Measurements from ENCODE around the gene HSP90B1. TPM values are rescaled to one million over a fixed set of nuclear protein-coding genes. Genes with fewer than 3 reads are reported as not detected.

Gene HSP90B1
- total and polyA plus RNA-seq, 7 donors = 50.5 to 528 (median 217) TPM

- no peaks in the 10 kb centered on the region for H3K36me3 ChIP-seq
- TF ChIP-seq EP300 (IDR thresholded peaks at IDR 0.05) (no peak), CTCF (IDR thresholded peaks at IDR 0.05) (no peak), POLR2AphosphoS5 (IDR thresholded peaks at IDR 0.05) (no peak), POLR2A (IDR thresholded peaks at IDR 0.05) (no peak)
- 80 to 89% methylated on average over 1 of the region's 1 CpG for WGBS, 2 donors
- no peak for DNase-seq
- no peaks in the 10 kb centered on the region for H3K27me3 ChIP-seq
- no peak overlapping the region for H3K4me3 ChIP-seq
- H3K4me1 ChIP-seq = peaks cover 0 to 11% (median 9%) of the 10 kb centered on the region in 4 donors
- H3K27ac ChIP-seq = no peak overlapping the region
- intact Hi-C loops (cut with DNase I) = no loop called here
- H3K9me3 ChIP-seq = no peaks in the 10 kb centered on the region
These were observed 20.4 kb upstream of the HSP90B1 start for GRCh38 chr12:103909811-103910210.

- DNase-seq = no peak
- no peaks in the 10 kb centered on the region for H3K36me3 ChIP-seq
- intact Hi-C loops (cut with DNase I) = no loop called here
- TF ChIP-seq POLR2AphosphoS5 (IDR thresholded peaks at IDR 0.05) = no peak
- TF ChIP-seq EP300 (IDR thresholded peaks at IDR 0.05) = no peak
- TF ChIP-seq CTCF (IDR thresholded peaks at IDR 0.05) = no peak
- no peak for TF ChIP-seq POLR2A (IDR thresholded peaks at IDR 0.05)
- no peaks in the 10 kb centered on the region for H3K27me3 ChIP-seq
- WGBS, 2 donors = 79 to 86% methylated on average over 1 of the region's 1 CpG
- peaks cover 0 to 11% (median 9%) of the 10 kb centered on the region in 4 donors for H3K4me1 ChIP-seq
- H3K9me3 ChIP-seq = no peaks in the 10 kb centered on the region
- no peak overlapping the region for H3K4me3 ChIP-seq
- H3K27ac ChIP-seq = no peak overlapping the region
These were observed 18.1 kb upstream of the HSP90B1 start for GRCh38 chr12:103912069-103912468.

- no peak for TF ChIP-seq POLR2A (IDR thresholded peaks at IDR 0.05)
- no peak for TF ChIP-seq EP300 (IDR thresholded peaks at IDR 0.05)
- TF ChIP-seq CTCF (IDR thresholded peaks at IDR 0.05) = no peak
- no peak for TF ChIP-seq POLR2AphosphoS5 (IDR thresholded peaks at IDR 0.05)
These were observed 17.1 kb upstream of the HSP90B1 start for GRCh38 chr12:103913100-103913499.

GRCh38 chr12:103915306-103915705 is 14.9 kb upstream of the HSP90B1 start:
- H3K27me3 ChIP-seq = no peaks in the 10 kb centered on the region
- H3K4me1 ChIP-seq = no peaks in the 10 kb centered on the region
- intact Hi-C loops (cut with DNase I) = no loop called here
- TF ChIP-seq POLR2A (IDR thresholded peaks at IDR 0.05) (no peak), EP300 (IDR thresholded peaks at IDR 0.05) (no peak), CTCF (IDR thresholded peaks at IDR 0.05) (no peak), POLR2AphosphoS5 (IDR thresholded peaks at IDR 0.05) (no peak)
- 83 to 85% methylated on average over 8 of the region's 8 CpGs for WGBS, 2 donors
- no peaks in the 10 kb centered on the region for H3K36me3 ChIP-seq
- H3K4me3 ChIP-seq = no peak overlapping the region
- no peak for DNase-seq
- peaks cover 0 to 3% (median 0%) of the 10 kb centered on the region in 4 donors for H3K9me3 ChIP-seq
- H3K27ac ChIP-seq = no peak overlapping the region

More at GRCh38 chr12:103913100-103913499, 17.1 kb upstream of the HSP90B1 start:
- Histone ChIP-seq H3K27me3 (no peaks in the 10 kb centered on the region), H3K9me3 (peaks cover 0 to 3% (median 0%) of the 10 kb centered on the region in 4 donors), H3K4me3 (no peak overlapping the region), H3K4me1 (peaks cover 0 to 11% (median 9%) of the 10 kb centered on the region in 4 donors), H3K36me3 (no peaks in the 10 kb centered on the region), H3K27ac (no peak overlapping the region)
- intact Hi-C loops (cut with DNase I) = no loop called here
- no peak for DNase-seq
- WGBS, 2 donors = 85 to 87% methylated on average over 3 of the region's 3 CpGs

GRCh38 chr12:103917873-103918272 is 12.3 kb upstream of the HSP90B1 start:
- H3K4me1 ChIP-seq = no peaks in the 10 kb centered on the region
- H3K36me3 ChIP-seq = no peaks in the 10 kb centered on the region
- peaks cover 0 to 3% (median 0%) of the 10 kb centered on the region in 4 donors for H3K9me3 ChIP-seq
- no peak for TF ChIP-seq CTCF (IDR thresholded peaks at IDR 0.05)
- TF ChIP-seq EP300 (IDR thresholded peaks at IDR 0.05) = no peak
- no peak for TF ChIP-seq POLR2AphosphoS5 (IDR thresholded peaks at IDR 0.05)
- TF ChIP-seq POLR2A (IDR thresholded peaks at IDR 0.05) = no peak
- H3K27me3 ChIP-seq = no peaks in the 10 kb centered on the region
- no peak overlapping the region for H3K27ac ChIP-seq
- no peak for DNase-seq
- no peak overlapping the region for H3K4me3 ChIP-seq
- intact Hi-C loops (cut with DNase I) = no loop called here
- 62 to 85% methylated on average over 3 of the region's 3 CpGs for WGBS, 2 donors

Data from sigmoid colon (tissue), 7 donors.